HepG2 (cell line): ENCODE data around the gene SLC9A8. TPM values are rescaled to one million over a fixed set of nuclear protein-coding genes. Genes with fewer than 3 reads are reported as not detected.

ENCODE experiments used
- HNRNPH1 ChIP-seq: fragments of 200-400 bp; formaldehyde crosslinking; optimal IDR thresholded peaks from 2 replicates; pipeline ENCODE3; 2017; ENCODE audit warnings: mild to moderate bottlenecking, low read depth, low read length
- MAZ ChIP-seq, 2 experiments: sonication (generic) in 1 of 2; formaldehyde crosslinking in 1 of 2; IDR thresholded peaks; 2 replicates each; pipeline versions ENCODE4 v1.5.0 to v1.6.1; 2012 to 2020; ENCODE audit warnings: low read depth in 2 of 2, mild to moderate bottlenecking in 2 of 2, borderline replicate concordance in 1 of 2, improper control_type of control experiment in 1 of 2, low read length in 1 of 2, missing genetic modification reagents in 1 of 2, moderate library complexity in 1 of 2
- SALL1 ChIP-seq: sonication (generic); formaldehyde crosslinking; IDR thresholded peaks from 2 replicates; pipeline ENCODE4 v1.8.0; 2022; ENCODE audit warnings: mild to moderate bottlenecking, missing genetic modification reagents
- SKI ChIP-seq: fragments of 450-650 bp; IDR thresholded peaks from one replicate; pipeline ENCODE4 v1.6.1; 2018; ENCODE audit warnings: mild to moderate bottlenecking; ENCODE audit not compliant: partially characterized antibody
- SOX6 ChIP-seq, 2 experiments: fragments of 450-650 bp in 1 of 2; sonication (generic) in 1 of 2; formaldehyde crosslinking in 1 of 2; IDR thresholded peaks; 2 replicates each; pipeline versions ENCODE4 v1.4.0 to v1.6.1; 2017 to 2020; ENCODE audit warnings: antibody characterized with exemption in 1 of 2, mild to moderate bottlenecking in 1 of 2, missing genetic modification reagents in 1 of 2
- SRSF4 ChIP-seq: fragments of 200-400 bp; formaldehyde crosslinking; IDR thresholded peaks from one replicate; pipeline ENCODE4 v1.6.1; 2018; ENCODE audit warnings: mild to moderate bottlenecking, low read depth, low read length, moderate library complexity; ENCODE audit not compliant: poor library complexity, severe bottlenecking
- ZBTB3 ChIP-seq: sonication (generic); formaldehyde crosslinking; IDR thresholded peaks from 2 replicates; pipeline ENCODE4 v1.4.0; 2020; ENCODE audit warnings: low read depth, mild to moderate bottlenecking, moderate library complexity, missing genetic modification reagents, borderline replicate concordance
- ZMAT3 ChIP-seq: sonication (generic); formaldehyde crosslinking; conservative IDR thresholded peaks from 2 replicates; pipeline ENCODE4 v1.7.0; 2021; ENCODE audit warnings: missing genetic modification reagents
- ZNF20 ChIP-seq: sonication (generic); formaldehyde crosslinking; IDR thresholded peaks from 2 replicates; pipeline ENCODE4 v1.4.0; 2020; ENCODE audit warnings: mild to moderate bottlenecking, moderate library complexity, missing genetic modification reagents
- ZNF3 ChIP-seq: IDR thresholded peaks from 2 replicates; pipeline ENCODE4 v1.7.0; 2017; ENCODE audit warnings: inconsistent platforms
- ZNF362 ChIP-seq: sonication (generic); formaldehyde crosslinking; IDR thresholded peaks from 2 replicates; pipeline ENCODE4 v1.4.0; 2020; ENCODE audit warnings: missing genetic modification reagents, mild to moderate bottlenecking, borderline replicate concordance
- ZNF567 ChIP-seq: sonication (generic); formaldehyde crosslinking; IDR thresholded peaks from 2 replicates; pipeline ENCODE4 v1.8.1; 2023; ENCODE audit warnings: mild to moderate bottlenecking, missing genetic modification reagents, borderline replicate concordance
- ZSCAN31 ChIP-seq: sonication (generic); formaldehyde crosslinking; IDR thresholded peaks from 2 replicates; pipeline ENCODE4 v1.5.0; 2020; ENCODE audit warnings: low read depth, mild to moderate bottlenecking, missing genetic modification reagents
- polyA plus RNA-seq, 8 experiments: library from polyadenylated mRNA; depleted of rRNA in 3 of 8; stranded (reverse) in 7 of 8; unstranded in 1 of 8; fragments of >200 nt; fragmentation: Illumina TruSeq in 4 of 8; extraction: Trizol in 4 of 8; gene quantifications; 2 replicates each; pipeline versions ENCODE4 v1.2.1 to v1.2.3, GENCODE V29; 2011 to 2016; ENCODE audit warnings: low read depth in 4 of 8, missing spikeins in 1 of 8, mixed read lengths in 1 of 8; ENCODE audit not compliant: insufficient read depth in 1 of 8
- total RNA-seq, 5 experiments: library from RNA; depleted of rRNA; stranded (reverse); fragments of >200 nt; fragmentation: Illumina TruSeq; extraction: Trizol; gene quantifications; 2 replicates each; pipeline ENCODE4 v1.2.3, GENCODE V29; 2016; ENCODE audit warnings: low read depth in 1 of 5
- TF ChIP-seq, protein P1 (sequence below): sonication (generic); formaldehyde crosslinking; IDR thresholded peaks from 2 replicates; pipeline ENCODE4 v1.4.0; 2020; ENCODE audit warnings: missing genetic modification reagents
- TF ChIP-seq, protein P2 (sequence below): sonication (generic); formaldehyde crosslinking; conservative IDR thresholded peaks from 2 replicates; pipeline ENCODE4 v1.4.0; 2020; ENCODE audit warnings: mild to moderate bottlenecking, missing genetic modification reagents, moderate library complexity
- TF ChIP-seq, protein P3 (sequence below): sonication (generic); formaldehyde crosslinking; IDR thresholded peaks from 2 replicates; pipeline ENCODE4 v1.4.0; 2020; ENCODE audit warnings: mild to moderate bottlenecking, missing genetic modification reagents, borderline replicate concordance
- TF ChIP-seq, protein P4 (sequence below): sonication (generic); formaldehyde crosslinking; IDR thresholded peaks from 2 replicates; pipeline ENCODE4 v1.8.1; 2022; ENCODE audit warnings: mild to moderate bottlenecking, missing genetic modification reagents

Gene SLC9A8
- total and polyA plus RNA-seq, 2 of the 13 experiments (the other 11 are each of a cell fraction or from before 2014, with no cell fraction given): 4.1 to 7.4 TPM

DNA sequence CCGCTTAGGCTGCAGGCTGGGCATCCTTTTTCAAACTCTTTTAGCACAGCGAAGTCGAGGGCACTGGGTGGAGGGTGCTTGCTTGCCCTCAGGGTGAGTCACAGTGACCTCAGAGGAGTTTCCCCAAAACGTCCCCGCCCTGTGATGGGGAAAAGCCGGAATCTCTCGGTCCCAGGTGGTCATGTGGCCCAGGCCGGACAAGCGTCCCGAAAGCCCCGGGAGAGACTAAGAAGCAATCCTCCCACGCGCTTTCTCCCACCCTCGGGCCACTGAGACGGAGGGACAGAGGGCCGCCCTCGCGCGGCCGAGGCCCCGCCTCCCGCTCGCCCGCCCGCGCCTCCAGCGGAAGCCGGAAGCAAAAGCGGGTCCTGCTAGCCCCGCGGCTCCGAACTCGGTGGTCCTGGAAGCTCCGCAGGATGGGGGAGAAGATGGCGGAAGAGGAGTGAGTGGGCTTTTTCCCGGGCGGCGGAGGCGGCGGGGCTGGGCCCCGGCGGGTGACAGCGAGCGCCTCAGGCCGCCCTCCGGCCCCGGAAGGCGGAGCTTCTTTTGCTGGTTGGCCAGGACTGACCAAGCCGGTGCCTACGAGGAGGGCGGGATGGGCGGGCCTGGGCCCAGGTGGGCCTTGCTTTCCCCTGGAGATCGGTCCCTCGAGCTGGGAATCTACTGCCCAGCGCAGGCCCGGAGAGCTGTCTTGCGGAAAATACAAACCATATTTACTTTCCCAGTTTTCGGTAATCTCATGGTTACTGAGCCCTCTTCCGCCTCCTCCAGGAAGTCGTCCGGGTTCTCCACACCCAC lies at the start of gene SLC9A8 (continued):
- TF ChIP-seq SOX6 (IDR thresholded peaks at IDR 0.05) (no peak), SOX6 (CRISPR knock-in tag; IDR thresholded peaks at IDR 0.05) (0 out of 2 replicates have a peak, but pooled peaks have one; percentile 46), SRSF4 (no peak), MAZ (IDR thresholded peaks at IDR 0.05; ENCODE audit: borderline replicate concordance, low read depth, low read length) (peak; percentile 76; the same call in 1 of the 2 replicates), MAZ (CRISPR knock-in tag; IDR thresholded peaks at IDR 0.05; ENCODE audit: low read depth) (peak; percentile 99), ZNF3 (CRISPR knock-in tag) (no peak), ZSCAN31 (CRISPR knock-in tag) (peak; percentile 92), ZBTB3 (CRISPR knock-in tag) (no peak), ZNF567 (CRISPR knock-in tag) (no peak), ZNF362 (CRISPR knock-in tag) (peak; percentile 63; the same call in 1 of the 2 replicates), SKI (peak; percentile 25), ZNF20 (CRISPR knock-in tag) (no peak; the same call in 1 of the 2 replicates), ZMAT3 (CRISPR knock-in tag) (no peak; the same call in 1 of the 2 replicates), HNRNPH1 (no peak), SALL1 (CRISPR knock-in tag) (peak; percentile 88)
- TF ChIP-seq, protein P1, sequence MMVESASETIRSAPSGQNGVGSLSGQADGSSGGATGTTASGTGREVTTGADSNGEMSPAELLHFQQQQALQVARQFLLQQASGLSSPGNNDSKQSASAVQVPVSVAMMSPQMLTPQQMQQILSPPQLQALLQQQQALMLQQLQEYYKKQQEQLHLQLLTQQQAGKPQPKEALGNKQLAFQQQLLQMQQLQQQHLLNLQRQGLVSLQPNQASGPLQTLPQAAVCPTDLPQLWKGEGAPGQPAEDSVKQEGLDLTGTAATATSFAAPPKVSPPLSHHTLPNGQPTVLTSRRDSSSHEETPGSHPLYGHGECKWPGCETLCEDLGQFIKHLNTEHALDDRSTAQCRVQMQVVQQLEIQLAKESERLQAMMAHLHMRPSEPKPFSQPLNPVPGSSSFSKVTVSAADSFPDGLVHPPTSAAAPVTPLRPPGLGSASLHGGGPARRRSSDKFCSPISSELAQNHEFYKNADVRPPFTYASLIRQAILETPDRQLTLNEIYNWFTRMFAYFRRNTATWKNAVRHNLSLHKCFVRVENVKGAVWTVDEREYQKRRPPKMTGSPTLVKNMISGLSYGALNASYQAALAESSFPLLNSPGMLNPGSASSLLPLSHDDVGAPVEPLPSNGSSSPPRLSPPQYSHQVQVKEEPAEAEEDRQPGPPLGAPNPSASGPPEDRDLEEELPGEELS (CRISPR knock-in tag): no peak
- TF ChIP-seq, protein P2, sequence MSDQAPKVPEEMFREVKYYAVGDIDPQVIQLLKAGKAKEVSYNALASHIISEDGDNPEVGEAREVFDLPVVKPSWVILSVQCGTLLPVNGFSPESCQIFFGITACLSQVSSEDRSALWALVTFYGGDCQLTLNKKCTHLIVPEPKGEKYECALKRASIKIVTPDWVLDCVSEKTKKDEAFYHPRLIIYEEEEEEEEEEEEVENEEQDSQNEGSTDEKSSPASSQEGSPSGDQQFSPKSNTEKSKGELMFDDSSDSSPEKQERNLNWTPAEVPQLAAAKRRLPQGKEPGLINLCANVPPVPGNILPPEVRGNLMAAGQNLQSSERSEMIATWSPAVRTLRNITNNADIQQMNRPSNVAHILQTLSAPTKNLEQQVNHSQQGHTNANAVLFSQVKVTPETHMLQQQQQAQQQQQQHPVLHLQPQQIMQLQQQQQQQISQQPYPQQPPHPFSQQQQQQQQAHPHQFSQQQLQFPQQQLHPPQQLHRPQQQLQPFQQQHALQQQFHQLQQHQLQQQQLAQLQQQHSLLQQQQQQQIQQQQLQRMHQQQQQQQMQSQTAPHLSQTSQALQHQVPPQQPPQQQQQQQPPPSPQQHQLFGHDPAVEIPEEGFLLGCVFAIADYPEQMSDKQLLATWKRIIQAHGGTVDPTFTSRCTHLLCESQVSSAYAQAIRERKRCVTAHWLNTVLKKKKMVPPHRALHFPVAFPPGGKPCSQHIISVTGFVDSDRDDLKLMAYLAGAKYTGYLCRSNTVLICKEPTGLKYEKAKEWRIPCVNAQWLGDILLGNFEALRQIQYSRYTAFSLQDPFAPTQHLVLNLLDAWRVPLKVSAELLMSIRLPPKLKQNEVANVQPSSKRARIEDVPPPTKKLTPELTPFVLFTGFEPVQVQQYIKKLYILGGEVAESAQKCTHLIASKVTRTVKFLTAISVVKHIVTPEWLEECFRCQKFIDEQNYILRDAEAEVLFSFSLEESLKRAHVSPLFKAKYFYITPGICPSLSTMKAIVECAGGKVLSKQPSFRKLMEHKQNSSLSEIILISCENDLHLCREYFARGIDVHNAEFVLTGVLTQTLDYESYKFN (CRISPR knock-in tag): peak; percentile 76
- TF ChIP-seq, protein P3, sequence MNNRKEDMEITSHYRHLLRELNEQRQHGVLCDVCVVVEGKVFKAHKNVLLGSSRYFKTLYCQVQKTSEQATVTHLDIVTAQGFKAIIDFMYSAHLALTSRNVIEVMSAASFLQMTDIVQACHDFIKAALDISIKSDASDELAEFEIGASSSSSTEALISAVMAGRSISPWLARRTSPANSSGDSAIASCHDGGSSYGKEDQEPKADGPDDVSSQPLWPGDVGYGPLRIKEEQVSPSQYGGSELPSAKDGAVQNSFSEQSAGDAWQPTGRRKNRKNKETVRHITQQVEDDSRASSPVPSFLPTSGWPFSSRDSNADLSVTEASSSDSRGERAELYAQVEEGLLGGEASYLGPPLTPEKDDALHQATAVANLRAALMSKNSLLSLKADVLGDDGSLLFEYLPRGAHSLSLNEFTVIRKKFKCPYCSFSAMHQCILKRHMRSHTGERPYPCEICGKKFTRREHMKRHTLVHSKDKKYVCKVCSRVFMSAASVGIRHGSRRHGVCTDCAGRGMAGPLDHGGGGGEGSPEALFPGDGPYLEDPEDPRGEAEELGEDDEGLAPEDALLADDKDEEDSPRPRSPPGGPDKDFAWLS (CRISPR knock-in tag): no peak
- TF ChIP-seq, protein P4, sequence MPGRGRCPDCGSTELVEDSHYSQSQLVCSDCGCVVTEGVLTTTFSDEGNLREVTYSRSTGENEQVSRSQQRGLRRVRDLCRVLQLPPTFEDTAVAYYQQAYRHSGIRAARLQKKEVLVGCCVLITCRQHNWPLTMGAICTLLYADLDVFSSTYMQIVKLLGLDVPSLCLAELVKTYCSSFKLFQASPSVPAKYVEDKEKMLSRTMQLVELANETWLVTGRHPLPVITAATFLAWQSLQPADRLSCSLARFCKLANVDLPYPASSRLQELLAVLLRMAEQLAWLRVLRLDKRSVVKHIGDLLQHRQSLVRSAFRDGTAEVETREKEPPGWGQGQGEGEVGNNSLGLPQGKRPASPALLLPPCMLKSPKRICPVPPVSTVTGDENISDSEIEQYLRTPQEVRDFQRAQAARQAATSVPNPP: no peak
